ENCODE measurements around the gene PLCG2.

PLCG2 gene

GRCh38 chr16:81838794-81839193 is 59.7 kb downstream of the PLCG2 start:
- Histone ChIP-seq H3K27ac (peak overlapping the region; percentile 98), H3K36me3 (peaks cover 6% of the 10 kb centered on the region), H3K9me3 (no peaks in the 10 kb centered on the region), H3K27me3 (no peaks in the 10 kb centered on the region), H3K4me1 (ENCODE audit: control insufficient read depth in 1 of 2, insufficient read depth in 1 of 2, low read depth in 1 of 2, low read length in 1 of 2) (peaks cover 74 to 85% of the 10 kb centered on the region in 2 experiments), H3K4me3 (ENCODE audit: low read depth in 1 of 2, low read length in 1 of 2) (no peak overlapping the region)
- TF ChIP-seq CTCF (IDR thresholded peaks at IDR 0.05) = no peak

DNA sequence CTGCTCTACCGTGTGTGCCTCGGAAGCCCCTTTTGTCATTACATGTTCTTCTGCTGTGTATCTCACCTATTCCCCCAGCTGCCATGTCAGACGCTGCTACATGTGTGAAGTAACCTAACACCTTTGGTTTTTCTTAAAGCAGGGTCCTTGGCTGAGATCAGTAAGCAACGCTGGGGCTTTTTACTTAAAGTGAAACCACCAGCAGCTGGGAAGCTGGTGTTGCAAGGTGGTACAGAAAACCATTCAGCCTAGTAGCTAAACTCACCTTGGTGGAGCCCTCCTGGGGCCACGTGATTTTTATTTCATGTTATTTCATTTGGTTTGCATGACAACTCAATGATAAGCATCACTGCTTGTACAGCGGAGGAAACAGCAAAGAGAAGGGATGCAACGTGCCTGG is 62.6 kb downstream of the PLCG2 start:
- no peak for TF ChIP-seq CTCF (IDR thresholded peaks at IDR 0.05)
- H3K36me3 ChIP-seq = peaks cover 19% of the 10 kb centered on the region
- peak overlapping the region; percentile 72 for H3K27ac ChIP-seq
- no peaks in the 10 kb centered on the region for H3K9me3 ChIP-seq
- no peak overlapping the region for H3K4me3 ChIP-seq (ENCODE audit: low read depth in 1 of 2, low read length in 1 of 2)
- peaks cover 54 to 63% of the 10 kb centered on the region in 2 experiments for H3K4me1 ChIP-seq (ENCODE audit: control insufficient read depth in 1 of 2, insufficient read depth in 1 of 2, low read depth in 1 of 2, low read length in 1 of 2)
- no peaks in the 10 kb centered on the region for H3K27me3 ChIP-seq

DNA sequence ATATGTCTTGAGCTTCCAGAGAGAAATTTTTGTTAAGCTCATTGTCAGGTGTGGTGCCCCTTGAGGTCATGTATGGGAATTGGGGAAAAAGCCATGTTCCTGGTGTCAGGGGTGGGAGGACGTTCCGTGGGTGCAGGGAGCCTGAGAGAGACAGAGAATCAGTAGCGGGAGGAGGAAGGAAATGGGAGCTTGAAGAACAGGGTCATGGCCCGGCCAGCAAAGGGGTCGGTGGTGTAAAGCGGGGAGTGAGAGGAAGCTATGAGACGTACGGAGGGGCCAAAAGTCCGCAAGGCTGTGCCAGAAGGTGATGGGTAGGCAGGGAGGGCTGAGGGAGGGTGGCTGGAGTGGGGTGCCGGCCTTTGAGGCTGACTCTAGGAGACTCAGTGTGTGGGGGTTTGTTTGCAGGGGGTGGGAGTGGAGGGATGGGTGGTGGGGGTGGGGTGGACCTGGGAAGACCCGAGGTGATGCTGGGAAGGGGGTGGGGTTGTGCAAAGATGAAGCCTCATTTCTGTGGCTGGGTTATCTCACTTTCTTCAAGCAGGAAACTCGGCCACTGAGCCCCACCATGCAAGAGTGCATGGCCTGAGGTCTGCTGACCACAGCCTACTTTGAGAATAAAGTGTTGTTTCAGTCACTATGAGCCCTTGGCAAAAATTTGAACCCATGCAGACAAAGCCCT is 63.6 kb downstream of the PLCG2 start:
- Histone ChIP-seq H3K27ac (peak overlapping the region; percentile 72), H3K27me3 (no peaks in the 10 kb centered on the region), H3K36me3 (peaks cover 19% of the 10 kb centered on the region), H3K9me3 (no peaks in the 10 kb centered on the region), H3K4me3 (ENCODE audit: low read depth in 1 of 2, low read length in 1 of 2) (peak overlapping the region; percentile 9 to 22), H3K4me1 (ENCODE audit: control insufficient read depth in 1 of 2, insufficient read depth in 1 of 2, low read depth in 1 of 2, low read length in 1 of 2) (peaks cover 44 to 53% of the 10 kb centered on the region in 2 experiments)
- TF ChIP-seq CTCF (IDR thresholded peaks at IDR 0.05) = no peak

- Histone ChIP-seq H3K4me3 (ENCODE audit: low read depth in 1 of 2, low read length in 1 of 2) (no peak overlapping the region), H3K27ac (peak overlapping the region; percentile 72), H3K27me3 (no peaks in the 10 kb centered on the region), H3K36me3 (peaks cover 19% of the 10 kb centered on the region), H3K9me3 (no peaks in the 10 kb centered on the region), H3K4me1 (ENCODE audit: control insufficient read depth in 1 of 2, insufficient read depth in 1 of 2, low read depth in 1 of 2, low read length in 1 of 2) (peaks cover 39 to 48% of the 10 kb centered on the region in 2 experiments)
- no peak for TF ChIP-seq CTCF (IDR thresholded peaks at IDR 0.05)
These were observed 64.1 kb downstream of the PLCG2 start for GRCh38 chr16:81843243-81843582.

- TF ChIP-seq CTCF (IDR thresholded peaks at IDR 0.05) = no peak
- Histone ChIP-seq H3K36me3 (peaks cover 19% of the 10 kb centered on the region), H3K27ac (peak overlapping the region; percentile 72), H3K4me3 (ENCODE audit: low read depth in 1 of 2, low read length in 1 of 2) (no peak overlapping the region), H3K9me3 (no peaks in the 10 kb centered on the region), H3K27me3 (no peaks in the 10 kb centered on the region), H3K4me1 (ENCODE audit: control insufficient read depth in 1 of 2, insufficient read depth in 1 of 2, low read depth in 1 of 2, low read length in 1 of 2) (peaks cover 37 to 43% of the 10 kb centered on the region in 2 experiments)
These were observed 64.6 kb downstream of the PLCG2 start for GRCh38 chr16:81843683-81844082.

Data from neutrophil (primary cell).